Measurements from ENCODE around the gene C2CD4A. TPM values are rescaled to one million over a fixed set of nuclear protein-coding genes. Genes with fewer than 3 reads are reported as not detected.

Gene C2CD4A
- total RNA-seq, 4 donors from 2014 or later = 0.18 to 1.8 (median 0.19) TPM

- no peaks in the 10 kb centered on the region for H3K9me3 ChIP-seq
- TF ChIP-seq POLR2A (IDR thresholded peaks at IDR 0.05) = no peak
- TF ChIP-seq CTCF (IDR thresholded peaks at IDR 0.05) = no peak
- no peaks in the 10 kb centered on the region for H3K36me3 ChIP-seq
- DNase-seq = no peak
- H3K4me1 ChIP-seq = peaks cover 0 to 35% (median 31%) of the 10 kb centered on the region in 3 donors
- intact Hi-C loops (cut with DNase I) = loop anchor here (10.0 kb wide), 1 partner anchor 54 kb away; the partner anchor contains the start of genes C2CD4A and VPS13C
- H3K27me3 ChIP-seq = no peaks in the 10 kb centered on the region
- 25 to 47% methylated on average over 7 of the region's 7 CpGs for WGBS, 2 donors
- peak overlapping the region in 3 of 4 donors; percentile 14 to 55 (median 17) for H3K4me3 ChIP-seq
- peak overlapping the region; percentile 70 to 91 (median 80) for H3K27ac ChIP-seq
These were observed 51.9 kb downstream of the C2CD4A start for GRCh38 chr15:62118520-62119226.

- H3K27ac ChIP-seq = peak overlapping the region; percentile 70 to 91 (median 80)
- no peaks in the 10 kb centered on the region for H3K36me3 ChIP-seq
- intact Hi-C loops (cut with DNase I) = loop anchor here (10.0 kb wide), 1 partner anchor 55 kb away; the partner anchor contains the start of genes C2CD4A and VPS13C
- WGBS, 2 donors = 15 to 20% methylated on average over 7 of the region's 7 CpGs
- peak overlapping the region in 3 of 4 donors; percentile 14 to 55 (median 17) for H3K4me3 ChIP-seq
- DNase-seq = no peak
- peaks cover 0 to 34% (median 31%) of the 10 kb centered on the region in 3 donors for H3K4me1 ChIP-seq
- H3K27me3 ChIP-seq = no peaks in the 10 kb centered on the region
- H3K9me3 ChIP-seq = no peaks in the 10 kb centered on the region
- no peak for TF ChIP-seq POLR2A (IDR thresholded peaks at IDR 0.05)
- no peak for TF ChIP-seq CTCF (IDR thresholded peaks at IDR 0.05)
These were observed 52.6 kb downstream of the C2CD4A start for GRCh38 chr15:62119227-62119864.

- Histone ChIP-seq H3K27ac (peak overlapping the region; percentile 70 to 91 (median 80)), H3K36me3 (no peaks in the 10 kb centered on the region), H3K4me3 (no peak overlapping the region), H3K9me3 (no peaks in the 10 kb centered on the region), H3K27me3 (no peaks in the 10 kb centered on the region), H3K4me1 (peaks cover 0 to 34% (median 31%) of the 10 kb centered on the region in 3 donors)
- DNase-seq = no peak
- 50 to 73% methylated on average over 1 to 3 of the region's 3 CpGs for WGBS, 2 donors
- intact Hi-C loops (cut with DNase I) = loop anchor here (10.0 kb wide), 1 partner anchor 55 kb away; the partner anchor contains the start of genes C2CD4A and VPS13C
- TF ChIP-seq CTCF (IDR thresholded peaks at IDR 0.05) (no peak), POLR2A (IDR thresholded peaks at IDR 0.05) (no peak)
These were observed 53.1 kb downstream of the C2CD4A start for GRCh38 chr15:62119874-62120273.

Other genes starting within 250 kb of the C2CD4A start
- 10 to 100 TPM in 3 of 4 donors, 1 to 10 TPM in 1; 7.6 to 43.1 (median 18.0) TPM for gene VPS13C, start 6.5 kb upstream of the C2CD4A start, total RNA-seq
- under 1 TPM; 0.15 to 0.95 (median 0.43) TPM for gene C2CD4B, start 98.3 kb downstream of the C2CD4A start, total RNA-seq

Measured in esophagus squamous epithelium (tissue), 5 donors.